Prostate gland (tissue), 2 donors: ENCODE results near the gene LRBA. TPM values are rescaled to one million over a fixed set of nuclear protein-coding genes. Genes with fewer than 3 reads are reported as not detected.

Experiments used
- DNase-seq: peaks from one replicate; pipeline ENCODE4 v3.0.0-alpha.2; 2019; ENCODE audit warnings: low spot score
- H3K27ac ChIP-seq, 2 donors: fragments of 200-600 bp; sonication (generic); 2 replicates each; pipeline ENCODE4 v1.5.1; 2017 to 2019
- H3K27me3 ChIP-seq: fragments of 200-600 bp; sonication (generic); replicated peaks from 2 replicates; pipeline ENCODE4 v1.5.1; 2019; ENCODE audit not compliant: insufficient read depth
- H3K36me3 ChIP-seq, 2 donors: fragments of 200-600 bp; sonication (generic); 1 replicate in 1 of 2; 2 replicates in 1 of 2; pipeline versions ENCODE4 v1.5.1 to v1.8.1; 2017 to 2019
- H3K4me1 ChIP-seq: fragments of 200-600 bp; sonication (generic); replicated peaks from 2 replicates; pipeline ENCODE4 v1.5.1; 2019
- H3K4me3 ChIP-seq, 2 donors: fragments of 200-600 bp; sonication (generic); 2 replicates each; pipeline ENCODE4 v1.5.1; 2017 to 2019
- H3K9me3 ChIP-seq: fragments of 200-600 bp; sonication (generic); 2 replicates; pipeline ENCODE4 v1.5.1; 2017
- CTCF ChIP-seq, 4 experiments: fragments of 200-600 bp in 2 of 4; fragments of 450-650 bp in 2 of 4; sonication (generic) in 2 of 4; IDR thresholded peaks; 1 replicate in 3 of 4; 2 replicates in 1 of 4; pipeline ENCODE4 v1.5.1; 2016 to 2019; ENCODE audit warnings: antibody characterized with exemption in 4 of 4, mild to moderate bottlenecking in 2 of 4, moderate library complexity in 2 of 4
- POLR2A ChIP-seq: fragments of 450-650 bp; IDR thresholded peaks from one replicate; pipeline ENCODE4 v1.6.1; 2016; ENCODE audit warnings: antibody characterized with exemption, mild to moderate bottlenecking
- POLR2AphosphoS5 ChIP-seq: sonication (generic); formaldehyde crosslinking; IDR thresholded peaks from one replicate; pipeline ENCODE4 v1.6.1; 2017; ENCODE audit warnings: antibody characterized with exemption
- WGBS: methylation state at CpG from one replicate; pipeline ENCODE4 v1.1.5; 2018; 5-methylcytosine and 5-hydroxymethylcytosine counted together
- intact Hi-C: fragments of 100-400 bp; cut with DNase I; formaldehyde crosslinking; loops from one replicate; pipeline ENCODE4 v1.14.2; 2022
- total RNA-seq, 2 donors: library from RNA; depleted of rRNA; stranded (reverse); fragments of >200 nt; gene quantifications; one replicate each; pipeline ENCODE4 v1.1.0, GENCODE V29; 2016

The LRBA gene
- total RNA-seq, 2 donors from 2014 or later = 69.8 to 79.8 TPM

- H3K4me3 ChIP-seq = no peak overlapping the region
- no peak overlapping the region for H3K27ac ChIP-seq
- H3K9me3 ChIP-seq = no peaks in the 10 kb centered on the region
- no peaks in the 10 kb centered on the region for H3K4me1 ChIP-seq
- intact Hi-C loops = no loop called here
- H3K36me3 ChIP-seq = no peaks in the 10 kb centered on the region
- H3K27me3 ChIP-seq = no peaks in the 10 kb centered on the region
- DNase-seq = no peak
- TF ChIP-seq POLR2AphosphoS5 = no peak
- no peak for TF ChIP-seq CTCF (IDR thresholded peaks at IDR 0.05)
- TF ChIP-seq POLR2A = no peak
Measured at GRCh38 chr4:150940123-150940522, 75.0 kb downstream of the LRBA start.

- intact Hi-C loops = no loop called here
- Histone ChIP-seq H3K4me1 (no peaks in the 10 kb centered on the region), H3K36me3 (no peaks in the 10 kb centered on the region), H3K27ac (no peak overlapping the region), H3K9me3 (no peaks in the 10 kb centered on the region), H3K4me3 (no peak overlapping the region), H3K27me3 (no peaks in the 10 kb centered on the region)
- no peak for DNase-seq
- TF ChIP-seq POLR2AphosphoS5 (no peak), POLR2A (no peak), CTCF (IDR thresholded peaks at IDR 0.05) (no peak)
- 93% methylated on average over 3 of the region's 3 CpGs for WGBS
Measured at GRCh38 chr4:150939530-150939929, 75.6 kb downstream of the LRBA start.

- intact Hi-C loops = no loop called here
- H3K4me3 ChIP-seq = no peak overlapping the region
- no peak overlapping the region for H3K27ac ChIP-seq
- H3K4me1 ChIP-seq = no peaks in the 10 kb centered on the region
- no peak for DNase-seq
- TF ChIP-seq CTCF (IDR thresholded peaks at IDR 0.05) (no peak), POLR2A (no peak), POLR2AphosphoS5 (no peak)
- no peaks in the 10 kb centered on the region for H3K9me3 ChIP-seq
- WGBS = 97% methylated on average over 1 of the region's 1 CpG
- H3K36me3 ChIP-seq = no peaks in the 10 kb centered on the region
- no peaks in the 10 kb centered on the region for H3K27me3 ChIP-seq
Measured at GRCh38 chr4:150938873-150939499, 76.1 kb downstream of the LRBA start.

GRCh38 chr4:150938417-150938816 is 76.7 kb downstream of the LRBA start:
- Histone ChIP-seq H3K4me1 (peaks cover 2% of the 10 kb centered on the region), H3K27ac (no peak overlapping the region), H3K27me3 (no peaks in the 10 kb centered on the region), H3K4me3 (no peak overlapping the region), H3K36me3 (no peaks in the 10 kb centered on the region), H3K9me3 (no peaks in the 10 kb centered on the region)
- 73% methylated on average over 4 of the region's 4 CpGs for WGBS
- DNase-seq = no peak
- TF ChIP-seq CTCF (IDR thresholded peaks at IDR 0.05) = no peak
- TF ChIP-seq POLR2AphosphoS5 = no peak
- TF ChIP-seq POLR2A = no peak
- intact Hi-C loops = no loop called here

- H3K27me3 ChIP-seq = no peaks in the 10 kb centered on the region
- WGBS = 30% methylated on average over 1 of the region's 1 CpG
- DNase-seq = no peak
- TF ChIP-seq CTCF (IDR thresholded peaks at IDR 0.05) (no peak), POLR2AphosphoS5 (no peak), POLR2A (no peak)
- intact Hi-C loops = no loop called here
- H3K9me3 ChIP-seq = no peaks in the 10 kb centered on the region
- H3K36me3 ChIP-seq = no peaks in the 10 kb centered on the region
- no peak overlapping the region for H3K27ac ChIP-seq
- H3K4me1 ChIP-seq = peaks cover 2% of the 10 kb centered on the region
- no peak overlapping the region for H3K4me3 ChIP-seq
Measured at GRCh38 chr4:150934022-150934421, 81.1 kb downstream of the LRBA start.
